Stimulated activated CD4-positive, alpha-beta T cell treated with anti-CD3 and anti-CD28 coated beads, Interleukin-15, amount 100 ng/mL, for 1 hour (primary cell): Measurements from ENCODE around the gene CTDSPL.
"Not testable (repeated sequence)": the region's sequence is repeated elsewhere in the genome, so short reads cannot be mapped to it uniquely, and the experiment has no call there.

Experiments
- DNase-seq, 2 donors: peaks; one replicate each; pipeline ENCODE4 v3.0.0-alpha.2; 2020; ENCODE audit warnings: low read depth in 1 of 2, low spot score in 1 of 2

CTDSPL gene

GRCh38 chr3:37963635-37964034 lies 102.0 kb downstream of the CTDSPL start:
- no peak for DNase-seq

DNA sequence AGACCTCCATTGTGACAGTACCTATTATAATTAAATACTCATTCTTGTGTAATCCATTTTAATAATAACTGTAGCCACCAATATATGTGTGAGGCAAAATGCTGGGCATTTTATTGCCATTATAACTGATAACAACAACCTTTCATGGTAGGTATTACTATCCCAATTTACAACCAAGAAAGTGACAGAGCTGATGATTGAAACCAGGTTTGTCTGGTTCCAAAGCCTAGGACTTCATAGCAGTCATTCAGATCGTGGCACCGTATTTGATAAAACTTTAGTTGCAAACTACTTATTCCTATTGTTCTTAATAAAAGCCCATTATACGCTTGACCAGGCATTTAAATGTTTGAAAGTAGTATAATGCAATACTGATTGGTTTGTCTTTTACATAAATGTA lies 102.5 kb downstream of the CTDSPL start:
- DNase-seq, result no peak

GRCh38 chr3:37964716-37965115 lies 103.0 kb downstream of the CTDSPL start:
- DNase-seq, result no peak

DNA sequence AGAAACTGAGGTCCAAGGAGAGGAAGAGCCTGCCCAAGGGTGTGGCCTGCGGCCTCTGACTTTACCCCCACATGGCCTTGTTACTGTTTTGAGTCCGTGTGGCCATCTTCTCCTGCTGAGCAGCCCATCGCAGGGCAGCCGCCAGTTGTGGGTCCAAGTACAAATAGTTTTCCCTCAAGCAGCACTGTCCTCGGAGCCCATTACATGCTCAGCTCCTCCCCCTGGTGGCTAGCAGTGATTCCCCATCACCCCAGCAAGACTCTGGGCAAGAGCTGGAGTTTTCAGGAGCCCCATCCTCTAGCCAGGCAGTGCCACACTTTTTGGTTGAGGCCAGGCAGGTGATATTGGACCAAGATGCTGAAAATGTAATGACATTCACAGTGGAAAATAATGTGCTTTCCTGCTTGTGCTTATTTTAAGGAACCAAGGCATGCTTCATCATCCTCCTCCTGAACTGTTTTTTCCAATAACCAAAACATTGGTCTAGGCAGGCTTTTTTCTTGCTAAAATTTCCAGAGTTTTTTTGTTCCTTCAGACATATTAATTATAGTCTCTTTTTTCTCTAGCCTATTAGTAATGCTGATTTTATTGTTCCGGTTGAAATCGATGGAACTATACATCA lies 105.7 kb downstream of the CTDSPL start:
- DNase-seq, result peak; percentile 27 to 35

- DNase-seq, result no peak
Observed at GRCh38 chr3:37968199-37968598, 106.5 kb downstream of the CTDSPL start.

DNA sequence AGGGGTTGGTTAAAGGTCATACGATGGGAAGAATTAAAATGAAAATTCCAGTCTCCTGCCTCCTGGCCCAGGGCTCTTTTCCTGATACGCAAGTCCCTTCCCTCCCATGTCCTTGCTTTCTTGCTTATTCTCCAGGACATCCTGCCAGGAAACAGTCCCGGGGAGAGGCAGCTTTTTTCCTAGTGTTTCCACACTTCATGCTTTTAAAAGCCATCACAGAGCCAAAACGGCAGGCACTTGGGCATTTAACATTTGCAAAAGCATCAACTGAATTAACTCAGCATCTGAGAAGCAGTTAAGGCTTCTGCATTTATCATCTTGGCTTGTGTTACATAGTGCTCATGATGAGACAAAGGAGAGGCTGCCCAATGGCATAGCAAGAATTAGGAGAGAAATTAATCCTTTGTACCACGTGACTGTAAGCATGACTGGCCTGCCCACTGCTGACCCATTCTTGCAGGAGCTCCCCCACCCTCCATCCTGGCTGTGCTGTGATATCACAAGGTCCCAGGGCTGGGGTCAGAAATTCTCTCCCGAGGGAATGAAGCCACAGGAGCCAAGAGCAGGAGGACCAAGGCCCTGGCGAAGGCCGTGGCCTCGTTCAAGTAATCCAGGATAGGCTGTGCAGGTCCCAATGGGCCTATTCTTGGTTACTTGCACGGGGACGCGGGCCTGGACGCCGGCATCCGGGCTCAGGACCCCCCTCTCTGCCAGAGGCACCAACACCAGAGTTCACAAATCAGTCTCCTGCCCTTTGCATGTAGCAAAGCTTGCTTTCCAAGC lies 107.3 kb downstream of the CTDSPL start:
- DNase-seq, result no peak

DNA sequence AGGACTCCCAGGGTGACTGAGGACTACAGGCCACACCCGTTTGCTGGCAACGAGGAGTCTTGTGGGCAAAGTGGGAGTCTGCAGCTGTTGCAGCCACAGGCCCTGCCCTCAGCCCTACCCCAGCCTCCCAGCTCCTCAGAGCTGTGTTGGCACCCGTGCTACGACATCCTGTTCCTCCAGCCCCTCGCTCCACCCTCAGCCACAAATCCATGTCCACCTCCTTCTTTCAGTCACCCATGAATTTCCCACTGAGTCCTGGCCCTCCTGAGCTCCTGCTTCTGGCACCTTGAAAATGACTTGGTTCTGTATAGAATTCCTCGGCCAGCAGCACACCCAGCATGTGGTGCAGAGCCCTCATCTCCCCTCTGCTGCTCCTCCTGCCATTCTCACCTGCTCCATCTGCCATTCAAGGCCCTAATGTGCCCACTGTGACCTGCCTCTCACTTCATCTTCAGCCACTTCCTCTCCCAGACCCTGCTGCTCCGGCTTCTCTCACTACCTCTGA lies 108.0 kb downstream of the CTDSPL start:
- no peak for DNase-seq

GRCh38 chr3:37970802-37971201 lies 109.1 kb downstream of the CTDSPL start:
- DNase-seq, result no peak

DNA sequence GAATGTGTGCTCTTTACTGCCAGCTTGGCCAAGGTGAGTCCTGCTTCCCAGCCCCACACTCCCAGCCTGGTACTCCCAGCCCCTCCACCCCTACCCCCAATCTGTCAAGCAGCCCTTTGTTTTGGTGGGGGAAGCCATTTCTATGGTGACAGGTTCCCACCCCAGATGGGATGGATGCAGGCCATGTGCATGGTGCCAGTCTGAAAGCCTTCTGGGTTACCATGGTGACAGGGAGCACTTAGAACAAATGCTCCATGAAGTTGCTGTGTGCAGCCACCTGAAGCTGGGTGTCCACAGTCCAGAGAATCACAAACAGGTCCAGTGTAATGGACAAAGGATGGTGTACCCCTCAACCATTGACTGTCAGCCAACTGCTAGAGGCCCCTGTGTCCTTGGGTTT lies 109.8 kb downstream of the CTDSPL start:
- DNase-seq, result no peak

- not testable (repeated sequence) for DNase-seq
Observed at GRCh38 chr3:37972056-37972455, 110.4 kb downstream of the CTDSPL start.

DNA sequence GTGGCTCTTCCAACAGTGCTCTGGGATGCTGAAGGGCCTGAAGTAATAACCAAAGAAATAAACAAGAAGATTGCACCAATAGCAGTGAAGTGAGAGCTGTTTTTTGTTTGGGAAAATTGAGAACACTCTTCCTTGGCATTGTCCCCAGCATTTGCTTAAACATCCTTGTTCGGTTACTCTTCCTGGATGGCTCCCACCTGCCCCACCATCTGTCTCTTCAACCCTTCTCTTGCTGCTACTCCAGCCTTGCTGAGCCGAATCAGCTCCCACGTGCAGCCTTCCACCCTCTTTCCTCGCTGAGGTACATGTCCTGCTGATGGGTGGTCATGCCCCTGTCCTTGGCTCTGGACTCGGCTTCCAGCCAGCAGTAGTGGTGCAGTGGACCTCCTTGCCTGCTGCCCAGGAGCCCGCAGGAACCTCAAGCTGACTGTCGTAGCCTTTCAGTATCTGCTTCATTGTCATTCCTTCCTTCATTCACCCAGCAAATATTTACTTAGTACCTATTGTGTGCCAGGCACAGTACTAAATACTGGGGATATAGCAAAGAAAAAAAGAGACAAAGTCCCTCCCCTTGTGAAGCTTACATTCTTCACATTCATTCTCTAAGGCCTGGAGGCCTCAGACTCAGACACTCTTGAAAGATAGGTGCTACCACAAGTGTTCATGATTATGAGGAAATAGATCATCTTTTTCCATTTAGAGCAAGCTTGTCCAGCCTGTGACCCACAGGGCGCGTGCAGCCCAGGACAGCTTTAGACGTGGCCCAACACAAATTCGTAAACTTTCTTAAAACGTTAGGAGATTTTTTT lies 111.8 kb downstream of the CTDSPL start:
- DNase-seq, result no peak

GRCh38 chr3:37974121-37975083 lies 112.7 kb downstream of the CTDSPL start:
- peak; percentile 36 to 45 for DNase-seq

- DNase-seq, result no peak
Observed at GRCh38 chr3:37979541-37980461, 118.1 kb downstream of the CTDSPL start.

DNA sequence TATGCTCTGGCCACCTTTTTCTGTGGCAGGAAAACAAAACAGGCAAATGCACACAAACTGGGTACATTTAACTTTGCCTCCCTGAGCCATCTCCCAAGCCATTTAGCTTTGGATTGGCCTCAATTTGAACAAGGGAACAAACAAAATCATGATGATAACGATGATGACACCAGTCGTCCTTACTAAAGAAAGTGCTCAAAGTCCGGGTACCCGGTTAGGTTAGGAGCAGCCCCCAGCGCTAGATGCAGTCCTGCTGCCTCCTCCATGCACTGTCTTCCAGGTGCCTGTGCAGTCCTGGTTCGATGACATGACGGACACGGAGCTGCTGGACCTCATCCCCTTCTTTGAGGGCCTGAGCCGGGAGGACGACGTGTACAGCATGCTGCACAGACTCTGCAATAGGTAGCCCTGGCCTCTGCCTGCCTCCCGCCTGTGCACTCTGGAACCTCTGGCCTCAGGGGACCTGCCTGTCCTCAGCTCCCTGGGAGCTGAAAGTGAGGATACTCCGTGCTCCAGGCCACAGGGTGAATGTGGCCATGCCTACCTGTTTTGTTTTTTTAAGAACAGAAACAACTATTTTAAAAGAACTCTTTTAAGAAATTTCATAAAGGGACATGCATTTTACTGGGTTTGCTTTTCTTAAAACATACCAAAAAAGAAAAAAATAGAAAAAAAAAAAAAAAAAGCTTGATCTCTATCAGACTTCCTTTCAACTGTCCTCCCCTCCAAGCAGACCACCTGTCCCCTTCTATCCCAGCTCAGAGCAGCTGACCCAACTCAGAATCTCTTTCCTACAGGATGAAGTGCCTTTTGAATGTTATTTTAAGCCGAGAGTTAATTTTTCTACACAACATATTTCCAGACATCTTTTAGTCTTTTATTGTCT lies 119.0 kb downstream of the CTDSPL start:
- no peak for DNase-seq

- DNase-seq, result no peak
Observed at GRCh38 chr3:37981348-37981664, 119.6 kb downstream of the CTDSPL start.

GRCh38 chr3:37982331-37982730 lies 120.7 kb downstream of the CTDSPL start:
- no peak for DNase-seq

- no peak for DNase-seq
Observed at GRCh38 chr3:37984051-37984450, 122.4 kb downstream of the CTDSPL start.

GRCh38 chr3:37984596-37984995 lies 122.9 kb downstream of the CTDSPL start:
- no peak for DNase-seq
